G401 (cell line): ENCODE data around the gene ARHGAP40. TPM values are rescaled to one million over a fixed set of nuclear protein-coding genes. Genes with fewer than 3 reads are reported as not detected.
A peak's percentile ranks its signal among the peaks of the same experiment; 100 is the strongest.

Experiments used
- DNase-seq: peaks from one replicate; pipeline ENCODE4 v3.0.0-alpha.2; 2015; ENCODE audit warnings: low spot score
- in situ Hi-C: cut with HindIII; loops from 2 replicates; pipeline ENCODE4 v1.10.0; 2016; ENCODE audit warnings: low sequenced_read_pairs, mixed read lengths
- total RNA-seq: library from RNA; depleted of rRNA; stranded (reverse); fragments of >200 nt; shearing (Covaris generic); gene quantifications from 2 replicates; pipeline ENCODE4 v1.2.3, GENCODE V29; 2014

The ARHGAP40 gene
- total RNA-seq, 1 experiment from 2014 or later = not detected

DNA sequence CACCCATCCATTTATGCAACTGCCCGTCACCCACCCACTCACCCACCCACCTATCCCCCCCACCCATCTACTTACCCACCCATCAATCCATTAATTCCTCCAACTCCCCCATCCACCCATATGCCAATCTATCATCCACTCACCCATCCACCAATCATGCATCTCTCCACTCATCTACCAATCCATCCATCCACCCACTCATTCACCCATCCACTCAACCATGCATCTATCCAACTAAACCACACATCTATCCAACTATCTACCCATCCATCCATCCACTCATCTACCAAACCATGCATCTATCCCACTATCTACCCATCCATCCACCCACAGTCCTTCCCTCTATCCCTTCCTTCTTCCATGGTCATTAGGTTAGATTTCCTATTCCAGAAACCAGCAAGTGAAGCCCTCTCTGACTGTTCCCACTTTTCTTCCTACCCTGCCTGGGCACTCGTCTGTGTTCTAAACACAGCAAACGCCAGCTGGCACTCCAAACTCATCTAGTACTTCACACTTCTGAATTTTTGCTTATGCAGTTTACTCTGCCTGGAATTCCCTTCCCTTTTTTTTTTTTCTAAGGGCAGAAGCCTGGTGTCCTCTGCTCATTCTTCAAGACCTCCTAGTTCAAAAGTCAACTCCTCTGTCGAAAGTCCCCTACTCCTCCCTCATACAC, 43.1 kb downstream of the ARHGAP40 start:
- no peak for DNase-seq
- in situ Hi-C loops = no loop called here

DNA sequence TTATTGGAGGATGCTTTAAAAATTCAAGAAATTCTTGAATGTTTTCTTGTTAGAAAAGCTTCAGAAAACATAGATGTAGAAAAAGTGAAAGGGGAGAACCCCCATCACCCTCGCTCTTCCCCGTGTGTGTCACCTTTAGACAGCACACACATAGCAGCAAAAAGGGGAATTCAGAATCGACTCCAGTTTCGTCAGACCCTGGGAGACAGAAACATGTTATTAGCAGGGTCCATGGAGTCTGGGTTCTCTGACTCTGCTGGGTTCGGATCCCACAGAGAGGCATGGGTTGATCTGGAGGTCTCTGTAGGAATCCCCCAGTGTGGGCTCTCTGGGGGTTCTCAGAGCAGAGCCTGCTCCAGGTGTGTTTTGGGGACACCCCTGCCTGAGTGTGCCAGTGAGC, 43.7 kb downstream of the ARHGAP40 start:
- in situ Hi-C loops = no loop called here
- no peak for DNase-seq

DNA sequence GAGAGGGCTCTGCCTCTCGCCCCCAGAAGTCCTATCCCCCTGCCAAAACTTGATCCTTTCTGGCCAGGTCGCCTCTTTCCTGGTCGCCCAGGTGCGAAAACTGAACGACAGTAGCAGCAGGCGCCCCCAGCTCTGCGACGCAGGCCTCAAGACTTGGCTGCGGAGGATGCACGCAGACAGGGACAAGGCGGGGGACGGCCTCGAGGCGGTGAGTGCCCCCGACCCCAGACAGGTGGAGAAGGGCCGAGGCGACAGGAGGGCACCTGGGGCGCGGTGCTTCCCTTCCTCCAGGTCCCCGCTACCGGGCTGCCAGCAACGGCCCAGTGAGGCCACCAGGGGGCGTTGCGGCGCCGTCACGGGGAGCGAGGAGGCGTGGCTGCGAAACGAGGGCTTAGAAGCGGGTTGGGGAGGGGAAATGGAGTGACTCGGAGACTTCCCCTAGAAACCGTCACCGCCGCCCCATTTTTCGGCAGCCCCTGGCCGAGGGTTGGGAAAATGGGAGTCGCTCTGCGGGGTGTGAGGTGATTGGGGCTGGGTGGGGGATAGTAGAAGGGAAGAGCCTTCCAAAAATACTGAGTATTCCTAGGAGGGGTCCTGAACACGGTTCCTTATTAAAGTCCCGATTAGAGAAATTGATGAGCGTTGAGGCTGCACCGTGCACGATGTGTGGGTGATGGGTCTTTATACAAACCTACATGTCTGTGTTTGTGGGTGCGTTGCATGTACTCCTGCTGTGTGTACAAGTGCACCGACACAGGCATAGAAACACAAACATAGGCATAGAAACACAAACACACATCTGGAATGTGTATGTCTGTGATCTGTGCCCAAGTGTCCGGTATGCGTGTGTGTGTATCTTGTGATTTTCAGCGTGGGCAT, 44.6 kb downstream of the ARHGAP40 start:
- in situ Hi-C loops = no loop called here

DNA sequence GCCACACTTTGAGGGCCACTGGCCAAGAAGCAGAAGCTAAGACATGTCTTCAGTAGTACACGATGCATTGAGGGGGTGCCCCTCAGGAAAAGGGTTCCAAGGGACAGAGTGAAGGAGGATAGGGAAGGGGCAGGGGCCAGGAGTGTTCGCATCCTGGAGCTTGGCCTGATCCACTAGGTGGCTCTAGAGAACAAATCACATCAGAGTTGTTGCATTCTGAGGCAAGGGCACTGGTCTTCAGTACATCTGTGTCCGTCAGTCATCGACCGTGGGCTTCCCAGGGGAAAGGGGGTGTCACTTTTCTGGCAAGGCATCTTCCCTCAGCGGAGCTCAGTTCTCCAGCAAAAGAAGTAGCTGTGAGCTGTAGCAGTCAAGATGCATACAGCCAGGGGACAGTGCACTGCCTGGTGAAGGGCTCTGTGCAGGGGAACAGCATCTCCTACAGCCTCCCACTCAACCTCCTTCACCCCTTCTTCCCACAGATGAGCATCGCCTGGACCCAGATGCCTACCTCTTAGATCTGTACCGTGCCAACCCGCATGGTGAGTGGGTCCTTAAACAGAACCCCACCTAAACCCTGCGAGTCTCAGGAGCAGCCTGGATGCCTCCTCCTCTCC, 47.8 kb downstream of the ARHGAP40 start:
- peak; percentile 19 for DNase-seq
- in situ Hi-C loops = no loop called here

More for the DNA sequence above, 44.6 kb downstream of the ARHGAP40 start:
- DNase-seq = peak; percentile 75

DNA sequence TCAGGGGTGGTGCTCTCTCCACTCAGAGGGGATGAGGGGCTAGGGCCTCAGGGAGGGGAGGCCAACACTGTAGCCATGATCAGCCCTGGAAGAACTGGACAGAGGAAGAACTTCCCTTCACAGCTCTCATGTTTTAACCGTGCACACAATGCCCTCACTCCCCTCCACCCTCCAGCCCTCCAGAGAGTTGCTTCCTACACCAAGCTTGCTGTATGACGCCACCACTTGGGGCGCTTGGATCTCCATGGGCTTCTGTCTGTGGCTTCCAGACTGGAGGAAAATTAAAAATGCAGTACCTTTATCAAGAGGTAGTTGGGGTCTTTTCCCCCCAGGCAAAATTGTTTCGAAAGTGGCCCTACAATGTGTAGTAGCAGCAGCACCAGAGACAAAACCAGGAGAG, 48.4 kb downstream of the ARHGAP40 start:
- in situ Hi-C loops = no loop called here
- DNase-seq = no peak

DNA sequence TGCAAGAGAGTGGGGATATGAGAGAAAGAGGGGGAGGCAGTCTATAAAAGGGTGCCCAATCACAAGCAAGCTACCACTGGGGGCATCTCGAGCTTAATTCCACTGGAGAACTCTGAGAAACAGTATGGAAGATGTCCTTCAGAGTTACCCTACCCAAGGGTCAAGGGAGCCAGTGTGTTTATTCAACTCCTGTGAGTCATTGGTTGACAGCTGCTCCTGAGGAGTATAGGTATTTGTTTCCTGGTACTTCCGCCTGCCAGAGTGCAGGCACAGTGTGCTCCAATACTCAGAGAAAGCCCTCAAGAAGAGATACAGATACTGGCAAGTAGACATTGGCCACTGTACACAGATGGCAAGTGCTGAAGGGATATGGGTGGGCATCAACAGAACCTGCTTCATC, 49.5 kb downstream of the ARHGAP40 start:
- in situ Hi-C loops = no loop called here
- no peak for DNase-seq

DNA sequence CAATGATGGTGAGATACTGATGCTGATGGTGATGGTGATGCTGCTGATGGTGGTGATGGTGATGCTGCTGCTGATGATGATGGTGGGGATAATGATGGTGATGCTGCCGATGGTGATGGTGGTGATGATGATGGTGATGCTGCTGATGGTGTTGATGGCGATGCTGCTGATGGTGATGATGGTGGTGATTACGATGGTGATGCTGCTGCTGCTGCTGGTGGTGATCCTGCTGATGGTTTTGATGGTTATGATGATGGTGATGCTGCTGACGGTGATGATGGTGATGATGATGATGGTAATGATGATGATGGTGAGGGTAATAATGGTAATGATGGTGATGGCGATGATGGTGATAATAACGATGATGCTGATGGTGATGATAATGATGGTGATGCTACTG, 50.0 kb downstream of the ARHGAP40 start:
- no peak for DNase-seq
- in situ Hi-C loops = no loop called here

DNA sequence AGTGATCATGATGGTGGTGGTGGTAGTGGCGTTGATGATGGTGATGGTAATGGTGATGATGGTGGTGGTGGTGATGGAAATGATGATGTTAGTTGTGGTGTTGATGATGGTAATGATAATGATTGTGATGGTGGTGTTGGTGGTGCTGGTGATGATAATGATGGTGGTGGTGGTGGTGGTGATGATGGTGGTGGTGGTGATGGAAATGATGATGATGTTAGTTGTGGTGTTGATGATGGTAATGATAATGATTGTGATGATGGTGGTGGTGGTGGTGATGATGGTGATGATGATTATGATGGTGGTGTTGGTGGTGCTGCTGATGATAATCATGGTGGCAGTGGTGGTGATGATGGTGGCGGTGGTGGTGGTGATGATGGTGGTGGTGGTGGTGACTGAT, 51.4 kb downstream of the ARHGAP40 start:
- in situ Hi-C loops = no loop called here
- no peak for DNase-seq

DNA sequence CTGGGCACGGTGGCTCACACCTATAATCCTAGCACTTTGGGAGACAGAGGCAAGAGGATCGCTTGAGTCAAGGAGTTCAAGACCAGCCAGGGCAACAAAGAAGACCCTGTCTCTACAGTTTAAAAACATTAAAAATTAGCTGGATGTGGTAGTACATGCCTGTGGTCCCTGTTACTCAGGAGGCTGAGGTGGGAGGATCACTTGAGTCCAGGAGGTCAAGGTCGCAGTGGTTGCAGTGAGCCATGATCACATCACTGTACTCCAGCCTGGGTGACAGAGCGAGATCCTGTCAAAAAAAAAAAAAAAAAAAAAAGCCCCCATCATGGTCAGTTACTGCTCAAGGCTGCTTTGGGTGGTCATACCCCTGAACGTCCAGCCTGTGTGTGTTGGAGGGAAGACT, 55.8 kb downstream of the ARHGAP40 start:
- in situ Hi-C loops = no loop called here
- no peak for DNase-seq

DNA sequence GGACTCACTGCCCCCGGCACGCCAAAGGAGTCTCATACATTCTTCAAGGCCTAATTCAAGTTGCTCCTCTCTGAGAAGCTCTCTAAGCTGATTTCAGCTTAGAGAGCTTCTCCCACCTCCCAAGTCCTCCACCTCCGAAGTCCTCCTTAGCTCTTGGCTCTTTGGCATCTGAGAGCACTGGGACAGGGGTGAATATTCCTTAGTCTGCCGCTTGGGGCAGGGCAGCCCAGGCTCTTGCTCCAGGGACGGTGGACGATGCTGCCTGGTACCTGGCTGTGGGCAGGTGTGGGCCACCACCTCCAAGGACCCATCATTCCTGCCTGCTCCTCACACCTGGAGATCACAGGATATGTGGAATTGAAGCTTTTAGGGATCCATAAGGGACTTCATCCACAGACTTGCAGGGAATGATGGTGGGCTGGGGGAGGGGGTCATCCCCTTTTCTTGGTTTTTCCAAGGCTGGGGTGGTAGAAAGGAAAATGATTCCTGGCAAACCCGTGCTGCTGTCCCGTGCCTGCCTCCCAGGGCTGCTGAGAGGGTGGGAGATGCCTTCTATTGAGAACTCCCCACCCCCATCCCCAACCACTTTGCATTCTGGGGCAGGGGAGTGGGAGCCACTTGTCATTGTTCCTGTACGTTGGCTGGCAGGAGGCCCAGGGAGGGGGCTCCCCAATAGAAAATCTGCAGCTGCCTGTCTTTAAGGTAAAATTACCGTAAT, 57.4 kb downstream of the ARHGAP40 start:
- DNase-seq = peak; percentile 45
- in situ Hi-C loops = no loop called here

DNA sequence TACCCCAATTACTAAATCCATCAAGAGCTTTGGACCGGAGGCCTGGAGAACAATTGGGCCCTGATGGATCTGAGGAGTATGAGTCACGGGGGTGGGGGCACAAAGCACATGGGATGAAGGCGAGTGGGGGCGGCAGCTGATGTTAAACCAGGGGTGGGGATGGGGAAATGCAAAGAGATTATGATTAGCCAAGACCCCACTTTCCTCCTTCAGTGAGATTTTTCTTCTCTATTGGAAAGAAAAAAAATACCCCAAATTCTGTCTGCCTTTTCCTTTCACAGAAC, 57.9 kb downstream of the ARHGAP40 start:
- DNase-seq = no peak
- in situ Hi-C loops = no loop called here

DNA sequence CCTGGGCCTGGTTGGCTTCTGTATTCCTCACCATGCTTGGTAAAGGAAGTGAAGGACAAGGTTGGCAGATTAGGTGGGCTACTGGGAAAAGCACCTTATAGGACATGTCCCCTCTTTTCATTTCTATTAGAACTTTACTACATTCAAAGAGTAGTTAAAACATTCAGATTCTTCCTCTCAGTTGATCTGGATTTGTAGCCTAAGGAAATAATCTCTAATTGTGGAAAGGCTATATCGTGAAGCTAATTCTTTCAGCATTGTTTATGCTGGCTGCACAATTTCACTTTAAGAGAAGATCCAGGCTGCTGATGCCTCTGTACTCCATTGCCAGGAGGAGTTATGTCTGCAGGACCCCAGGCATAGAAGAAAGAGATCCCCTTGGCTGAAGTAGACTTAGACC, 58.8 kb downstream of the ARHGAP40 start:
- in situ Hi-C loops = no loop called here
- no peak for DNase-seq

DNA sequence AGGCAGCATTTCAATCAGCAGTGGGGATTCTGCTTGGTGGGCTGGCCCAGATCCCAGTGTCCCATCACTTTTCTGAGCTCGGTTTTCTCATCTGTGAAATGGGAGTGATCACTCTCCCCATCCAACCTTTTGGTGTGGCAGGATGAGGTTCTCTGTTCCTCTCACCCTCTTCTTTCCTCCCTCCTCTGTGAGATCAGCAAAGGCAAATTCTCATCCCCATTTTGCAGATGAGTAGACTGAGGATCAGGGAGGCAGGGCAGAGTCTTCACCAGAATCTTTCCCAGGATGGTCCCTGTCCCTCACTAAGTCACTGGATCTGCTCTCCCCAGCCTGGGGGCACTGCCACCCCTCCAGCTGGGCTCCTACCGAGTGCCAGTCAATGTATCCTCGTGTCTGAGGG, 62.1 kb downstream of the ARHGAP40 start:
- in situ Hi-C loops = no loop called here
- DNase-seq = no peak

DNA sequence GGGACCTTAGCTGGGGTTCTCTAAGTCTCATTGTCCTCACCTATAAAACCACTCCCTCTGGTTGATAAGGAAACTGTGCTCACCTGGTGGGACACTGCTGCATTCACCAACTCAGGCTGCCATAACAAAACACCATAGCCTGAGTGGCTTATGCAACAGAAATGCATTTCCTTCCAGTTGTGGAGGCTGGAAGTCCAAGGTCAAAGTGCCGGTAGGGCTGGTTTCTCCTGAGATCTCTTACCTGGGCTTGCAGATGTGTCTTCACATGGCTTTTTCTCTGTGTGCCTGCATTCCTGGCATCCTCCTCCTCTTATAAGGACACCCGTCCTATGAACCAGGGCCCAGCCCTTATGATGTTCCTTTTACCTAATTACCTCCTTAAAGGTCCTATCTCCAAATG, 62.7 kb downstream of the ARHGAP40 start:
- no peak for DNase-seq
- in situ Hi-C loops = no loop called here

DNA sequence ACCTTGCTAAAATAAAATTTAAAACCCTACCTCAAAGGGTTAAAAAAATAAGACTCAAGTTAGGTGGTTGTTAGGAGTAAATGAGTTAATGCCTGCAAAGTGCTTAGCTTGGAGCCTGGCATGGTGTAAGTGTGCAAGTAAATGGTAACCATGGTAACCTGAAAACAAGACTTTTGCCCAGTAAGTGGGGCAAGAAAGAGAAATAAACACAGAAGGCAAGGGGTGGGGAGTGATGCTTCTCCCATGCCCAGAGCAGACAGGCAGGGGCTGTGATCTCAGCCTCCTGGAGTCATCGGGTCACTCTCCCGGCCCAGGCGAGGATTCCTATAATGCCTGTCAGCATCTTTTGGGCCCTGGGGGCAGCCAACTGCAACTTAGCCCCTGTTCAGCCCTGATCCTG, 63.5 kb downstream of the ARHGAP40 start:
- in situ Hi-C loops = no loop called here
- no peak for DNase-seq

DNA sequence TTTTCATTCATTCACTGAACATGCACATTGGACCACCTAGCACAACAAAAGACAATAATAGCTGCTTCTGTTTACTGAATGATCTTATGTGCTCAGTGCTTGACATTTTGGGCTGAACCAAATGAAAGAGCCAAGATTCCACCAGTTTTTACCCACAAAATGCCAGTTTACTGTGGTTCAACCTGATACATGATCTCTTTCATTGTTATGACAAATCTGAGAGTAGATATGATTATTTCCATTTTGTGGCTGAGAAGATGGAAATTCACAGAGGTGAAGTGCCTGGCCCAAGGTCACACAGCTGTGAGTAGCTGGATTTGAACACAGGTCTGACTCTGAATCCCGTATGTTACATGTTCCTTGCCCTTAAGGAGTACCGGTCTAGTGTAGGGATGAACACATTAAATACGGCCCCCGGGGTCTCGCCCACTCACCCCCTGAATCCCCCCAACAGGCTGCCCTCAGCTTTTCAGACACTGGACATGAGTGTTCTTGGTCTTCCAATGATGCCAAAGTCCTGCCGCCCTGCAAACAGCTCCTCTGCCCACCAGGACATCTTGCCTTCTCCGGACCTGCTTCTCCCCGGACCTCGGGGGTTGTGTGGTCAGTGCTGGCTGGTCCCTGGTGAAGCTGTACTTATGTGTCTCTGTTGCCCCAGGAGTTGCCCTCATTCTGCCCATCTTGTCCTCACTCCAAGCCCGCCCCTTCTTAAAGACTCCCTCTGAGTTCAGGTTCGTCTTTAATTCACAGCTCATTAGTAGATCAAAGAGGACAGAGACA, 64.1 kb downstream of the ARHGAP40 start:
- DNase-seq = no peak
- in situ Hi-C loops = no loop called here

DNA sequence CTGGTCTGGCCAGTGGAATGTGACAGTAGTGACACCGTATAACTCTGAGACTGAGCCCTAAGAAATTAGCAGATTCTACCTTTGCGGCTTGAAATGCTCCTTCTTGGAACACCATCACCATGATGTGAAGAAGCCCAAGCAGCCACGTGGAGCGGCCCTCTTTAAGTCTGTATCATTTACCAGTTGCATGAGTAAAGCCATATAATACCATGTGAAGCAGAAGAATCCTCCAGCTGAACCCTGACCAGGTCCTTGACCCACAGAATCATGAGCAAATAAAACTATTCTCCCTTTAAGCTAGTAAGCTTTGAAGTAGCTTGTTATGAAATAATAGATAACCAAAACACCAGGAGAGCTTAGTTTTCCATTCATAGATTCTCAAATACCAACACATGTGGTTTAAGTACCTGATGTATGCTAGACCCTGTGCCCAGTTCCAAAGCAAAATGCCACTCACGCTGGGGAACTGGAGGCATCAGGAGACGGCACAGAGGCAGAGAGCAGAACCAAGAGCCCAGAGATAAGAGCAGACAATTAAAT, 65.9 kb downstream of the ARHGAP40 start:
- no peak for DNase-seq
- in situ Hi-C loops = no loop called here

DNA sequence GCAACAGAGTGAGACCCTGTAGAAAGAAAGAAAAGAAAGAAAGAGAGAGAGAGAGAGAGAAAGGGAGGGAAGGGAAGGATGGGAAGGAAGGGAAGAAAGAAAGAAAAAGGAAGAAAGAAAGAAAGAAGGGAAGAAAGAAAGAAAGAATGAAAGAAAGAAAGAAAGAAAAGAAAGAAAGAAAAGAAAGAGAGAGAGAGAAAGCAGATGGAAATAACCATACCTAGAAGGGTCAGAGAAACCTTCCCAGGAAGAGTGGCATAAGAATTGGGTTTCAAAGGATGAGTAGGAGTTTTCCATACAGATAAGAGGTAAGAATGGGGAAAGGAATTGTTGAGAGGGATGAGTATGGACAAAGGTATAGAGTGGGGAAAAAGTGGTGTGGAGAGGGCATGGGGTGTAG, 68.1 kb downstream of the ARHGAP40 start:
- in situ Hi-C loops = no loop called here

DNA sequence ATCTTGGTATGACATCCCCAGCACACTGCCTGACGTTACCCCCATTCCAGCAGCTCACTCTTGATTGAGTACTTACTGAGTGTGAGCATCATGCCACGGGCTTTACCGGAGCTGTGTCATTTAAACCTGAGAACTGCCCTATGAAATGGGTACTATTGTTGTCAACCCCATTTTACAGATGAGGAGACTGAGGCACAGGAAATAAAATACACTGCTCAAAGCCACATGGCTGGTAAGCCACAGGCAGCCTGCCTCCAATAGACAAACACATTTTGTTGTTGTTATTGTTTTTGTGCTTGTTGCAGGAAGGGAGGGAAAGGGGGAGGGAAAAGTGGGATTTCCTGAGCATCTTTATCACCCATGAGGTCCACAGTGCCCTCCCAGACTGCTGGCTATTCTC, 69.2 kb downstream of the ARHGAP40 start:
- in situ Hi-C loops = no loop called here
- DNase-seq = no peak

More for the DNA sequence above, 68.1 kb downstream of the ARHGAP40 start:
- no peak for DNase-seq
